ENCODE results near the gene XRCC2.

Gene XRCC2

GRCh38 chr7:152711444-152711944 is 35.6 kb upstream of the XRCC2 start:
- Histone ChIP-seq H3K9ac (ENCODE audit: low read length) (no peak overlapping the region), H3K79me2 (ENCODE audit: low read length) (no peaks in the 10 kb centered on the region), H3K9me2 (replicated peaks; ENCODE audit: insufficient read depth, low read length) (no peaks in the 10 kb centered on the region), H3K27ac (ENCODE audit: low read length) (no peak overlapping the region), H3K27me3 (replicated peaks; ENCODE audit: insufficient read depth, low read length) (no peaks in the 10 kb centered on the region), H4K20me1 (ENCODE audit: insufficient read depth, low read length) (no peaks in the 10 kb centered on the region), H3K4me3 (ENCODE audit: low read length) (no peak overlapping the region), H3F3A (ENCODE audit: insufficient read depth, low read length) (no peaks in the 10 kb centered on the region), H3K9me3 (replicated peaks; ENCODE audit: insufficient read depth, low read length) (no peaks in the 10 kb centered on the region), H2AFZ (ENCODE audit: low read length) (no peak overlapping the region), H3K4me1 (ENCODE audit: low read length) (no peaks in the 10 kb centered on the region), H3K4me2 (ENCODE audit: low read depth, low read length) (no peak overlapping the region), H3K36me3 (replicated peaks; ENCODE audit: insufficient read depth, low read length) (no peaks in the 10 kb centered on the region)
- no peak for TF ChIP-seq EZH2phosphoT487 (IDR thresholded peaks at IDR 0.05; ENCODE audit: low read length)
- DNase-seq: no peak

- Histone ChIP-seq H3K4me2 (ENCODE audit: low read depth, low read length) (no peak overlapping the region), H3K27me3 (replicated peaks; ENCODE audit: insufficient read depth, low read length) (no peaks in the 10 kb centered on the region), H3K79me2 (ENCODE audit: low read length) (no peaks in the 10 kb centered on the region), H3K4me1 (ENCODE audit: low read length) (no peaks in the 10 kb centered on the region), H3K27ac (ENCODE audit: low read length) (no peak overlapping the region), H3K9me3 (replicated peaks; ENCODE audit: insufficient read depth, low read length) (no peaks in the 10 kb centered on the region), H2AFZ (ENCODE audit: low read length) (no peak overlapping the region), H3K9me2 (replicated peaks; ENCODE audit: insufficient read depth, low read length) (no peaks in the 10 kb centered on the region), H3F3A (ENCODE audit: insufficient read depth, low read length) (no peaks in the 10 kb centered on the region), H3K4me3 (ENCODE audit: low read length) (no peak overlapping the region), H3K36me3 (replicated peaks; ENCODE audit: insufficient read depth, low read length) (no peaks in the 10 kb centered on the region), H3K9ac (ENCODE audit: low read length) (no peak overlapping the region), H4K20me1 (ENCODE audit: insufficient read depth, low read length) (no peaks in the 10 kb centered on the region)
- DNase-seq: no peak
- TF ChIP-seq EZH2phosphoT487 (IDR thresholded peaks at IDR 0.05; ENCODE audit: low read length) (no peak), EZH2 (optimal IDR thresholded peaks at IDR 0.05; ENCODE audit: low read depth, low read length) (no peak)
- TF ChIP-seq, protein P1, sequence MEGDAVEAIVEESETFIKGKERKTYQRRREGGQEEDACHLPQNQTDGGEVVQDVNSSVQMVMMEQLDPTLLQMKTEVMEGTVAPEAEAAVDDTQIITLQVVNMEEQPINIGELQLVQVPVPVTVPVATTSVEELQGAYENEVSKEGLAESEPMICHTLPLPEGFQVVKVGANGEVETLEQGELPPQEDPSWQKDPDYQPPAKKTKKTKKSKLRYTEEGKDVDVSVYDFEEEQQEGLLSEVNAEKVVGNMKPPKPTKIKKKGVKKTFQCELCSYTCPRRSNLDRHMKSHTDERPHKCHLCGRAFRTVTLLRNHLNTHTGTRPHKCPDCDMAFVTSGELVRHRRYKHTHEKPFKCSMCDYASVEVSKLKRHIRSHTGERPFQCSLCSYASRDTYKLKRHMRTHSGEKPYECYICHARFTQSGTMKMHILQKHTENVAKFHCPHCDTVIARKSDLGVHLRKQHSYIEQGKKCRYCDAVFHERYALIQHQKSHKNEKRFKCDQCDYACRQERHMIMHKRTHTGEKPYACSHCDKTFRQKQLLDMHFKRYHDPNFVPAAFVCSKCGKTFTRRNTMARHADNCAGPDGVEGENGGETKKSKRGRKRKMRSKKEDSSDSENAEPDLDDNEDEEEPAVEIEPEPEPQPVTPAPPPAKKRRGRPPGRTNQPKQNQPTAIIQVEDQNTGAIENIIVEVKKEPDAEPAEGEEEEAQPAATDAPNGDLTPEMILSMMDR (IDR thresholded peaks at IDR 0.05; ENCODE audit: low read length): no peak
Observed at GRCh38 chr7:152710153-152710442, 34.2 kb upstream of the XRCC2 start.

- Histone ChIP-seq H3K4me3 (ENCODE audit: low read length) (no peak overlapping the region), H3F3A (ENCODE audit: insufficient read depth, low read length) (no peaks in the 10 kb centered on the region), H3K9me2 (replicated peaks; ENCODE audit: insufficient read depth, low read length) (no peaks in the 10 kb centered on the region), H3K27me3 (replicated peaks; ENCODE audit: insufficient read depth, low read length) (no peaks in the 10 kb centered on the region), H3K4me1 (ENCODE audit: low read length) (no peaks in the 10 kb centered on the region), H3K4me2 (ENCODE audit: low read depth, low read length) (no peak overlapping the region), H4K20me1 (ENCODE audit: insufficient read depth, low read length) (no peaks in the 10 kb centered on the region), H2AFZ (ENCODE audit: low read length) (no peak overlapping the region), H3K9me3 (replicated peaks; ENCODE audit: insufficient read depth, low read length) (no peaks in the 10 kb centered on the region), H3K9ac (ENCODE audit: low read length) (no peak overlapping the region), H3K36me3 (replicated peaks; ENCODE audit: insufficient read depth, low read length) (no peaks in the 10 kb centered on the region), H3K79me2 (ENCODE audit: low read length) (no peaks in the 10 kb centered on the region), H3K27ac (ENCODE audit: low read length) (no peak overlapping the region)
- TF ChIP-seq EZH2phosphoT487 (IDR thresholded peaks at IDR 0.05; ENCODE audit: low read length): no peak
- TF ChIP-seq EZH2 (optimal IDR thresholded peaks at IDR 0.05; ENCODE audit: low read depth, low read length): no peak
- TF ChIP-seq, protein P1 (IDR thresholded peaks at IDR 0.05; ENCODE audit: low read length): no peak
- DNase-seq: no peak
Observed at GRCh38 chr7:152709287-152710152, 33.6 kb upstream of the XRCC2 start.

GRCh38 chr7:152704796-152705384 is 28.9 kb upstream of the XRCC2 start:
- no peaks in the 10 kb centered on the region for H3K9me2 ChIP-seq (replicated peaks; ENCODE audit: insufficient read depth, low read length)
- no peaks in the 10 kb centered on the region for H4K20me1 ChIP-seq (ENCODE audit: insufficient read depth, low read length)
- no peaks in the 10 kb centered on the region for H3F3A ChIP-seq (ENCODE audit: insufficient read depth, low read length)
- H3K27me3 ChIP-seq (replicated peaks; ENCODE audit: insufficient read depth, low read length): no peaks in the 10 kb centered on the region
- no peak overlapping the region for H3K4me2 ChIP-seq (ENCODE audit: low read depth, low read length)
- no peaks in the 10 kb centered on the region for H3K36me3 ChIP-seq (replicated peaks; ENCODE audit: insufficient read depth, low read length)
- H3K27ac ChIP-seq (ENCODE audit: low read length): no peak overlapping the region
- no peaks in the 10 kb centered on the region for H3K79me2 ChIP-seq (ENCODE audit: low read length)
- no peak overlapping the region for H3K9ac ChIP-seq (ENCODE audit: low read length)
- H3K4me3 ChIP-seq (ENCODE audit: low read length): no peak overlapping the region
- no peaks in the 10 kb centered on the region for H3K9me3 ChIP-seq (replicated peaks; ENCODE audit: insufficient read depth, low read length)
- TF ChIP-seq EZH2 (optimal IDR thresholded peaks at IDR 0.05; ENCODE audit: low read depth, low read length) (no peak), EZH2phosphoT487 (IDR thresholded peaks at IDR 0.05; ENCODE audit: low read length) (no peak)
- TF ChIP-seq, protein P1 (IDR thresholded peaks at IDR 0.05; ENCODE audit: low read length): no peak
- no peak overlapping the region for H2AFZ ChIP-seq (ENCODE audit: low read length)
- no peak for DNase-seq
- no peaks in the 10 kb centered on the region for H3K4me1 ChIP-seq (ENCODE audit: low read length)

Data from MM.1S (cell line).